ENCODE results near the gene KRT1.

DNA sequence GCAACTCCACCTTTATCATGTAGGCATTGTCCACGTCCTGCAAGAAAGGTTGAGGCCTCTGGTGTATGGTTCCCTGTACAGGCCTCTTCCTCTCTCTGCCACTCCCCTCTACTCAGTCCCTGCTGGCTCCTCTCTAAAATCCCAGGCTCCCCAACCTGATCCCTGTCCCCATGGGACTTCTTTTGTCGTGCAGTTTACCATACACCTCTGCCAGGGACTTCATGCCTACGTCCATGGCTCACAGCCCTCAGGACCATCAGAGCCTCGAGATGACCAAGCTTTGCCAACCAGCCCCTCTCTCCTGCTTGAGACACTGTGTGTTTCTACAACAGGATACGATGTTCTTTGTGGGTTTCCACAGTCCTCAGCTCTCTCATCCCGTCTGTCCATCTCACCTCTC lies 31.1 kb downstream of the KRT1 start:
- no peak for TF ChIP-seq POLR2A (IDR thresholded peaks at IDR 0.05)
- TF ChIP-seq, protein P1, sequence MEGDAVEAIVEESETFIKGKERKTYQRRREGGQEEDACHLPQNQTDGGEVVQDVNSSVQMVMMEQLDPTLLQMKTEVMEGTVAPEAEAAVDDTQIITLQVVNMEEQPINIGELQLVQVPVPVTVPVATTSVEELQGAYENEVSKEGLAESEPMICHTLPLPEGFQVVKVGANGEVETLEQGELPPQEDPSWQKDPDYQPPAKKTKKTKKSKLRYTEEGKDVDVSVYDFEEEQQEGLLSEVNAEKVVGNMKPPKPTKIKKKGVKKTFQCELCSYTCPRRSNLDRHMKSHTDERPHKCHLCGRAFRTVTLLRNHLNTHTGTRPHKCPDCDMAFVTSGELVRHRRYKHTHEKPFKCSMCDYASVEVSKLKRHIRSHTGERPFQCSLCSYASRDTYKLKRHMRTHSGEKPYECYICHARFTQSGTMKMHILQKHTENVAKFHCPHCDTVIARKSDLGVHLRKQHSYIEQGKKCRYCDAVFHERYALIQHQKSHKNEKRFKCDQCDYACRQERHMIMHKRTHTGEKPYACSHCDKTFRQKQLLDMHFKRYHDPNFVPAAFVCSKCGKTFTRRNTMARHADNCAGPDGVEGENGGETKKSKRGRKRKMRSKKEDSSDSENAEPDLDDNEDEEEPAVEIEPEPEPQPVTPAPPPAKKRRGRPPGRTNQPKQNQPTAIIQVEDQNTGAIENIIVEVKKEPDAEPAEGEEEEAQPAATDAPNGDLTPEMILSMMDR (IDR thresholded peaks at IDR 0.05), result no peak
